HCT116 (cell line): ENCODE results near the gene NPFF. TPM values are rescaled to one million over a fixed set of nuclear protein-coding genes. Genes with fewer than 3 reads are reported as not detected.
A peak's percentile ranks its signal among the peaks of the same experiment; 100 is the strongest.

Experiments used
- ATAC-seq: fragments of 200-7000 bp; cut with Tn5 transposase; 2 replicates; pipeline ENCODE4 v1.9.1; 2020; ENCODE audit warnings: mild to moderate bottlenecking, moderate library complexity
- BruUV-seq: library from RNA; stranded (reverse); fragments of 400-500 nt; replicated peaks from 2 replicates; lab custom pipeline; 2021; lab: Mats Ljungman, UMichigan
- CTCF ChIA-PET: fragments of 300-600 bp; sonication (Branson Sonifier 250); formaldehyde crosslinking; loops from one replicate; lab custom pipeline; 2021; ENCODE audit warnings: antibody characterized with exemption; lab: Charles Lee
- POLR2A ChIA-PET: fragments of 300-600, 350-600 bp; sonication (Branson Sonifier 250); formaldehyde crosslinking; loops from one replicate; lab custom pipeline; 2021; ENCODE audit warnings: antibody characterized with exemption; lab: Charles Lee
- RAD21 ChIA-PET, 2 experiments: fragments of 300-600 bp; sonication (Branson Sonifier 250); formaldehyde crosslinking; loops; one replicate each; lab custom pipeline; 2023; ENCODE audit warnings: low total read pairs in 2 of 2; ENCODE audit not compliant: uncharacterized antibody in 2 of 2, unreplicated experiment in 2 of 2, low non-redundant PET in 1 of 2; lab: Charles Lee
- DNase-seq: peaks from one replicate; pipeline ENCODE4 v3.0.0-alpha.2; 2010; ENCODE audit warnings: low read depth, low spot score
- H2AFZ ChIP-seq: fragments of 200-600 bp; shearing (Covaris generic), sonication (generic); 2 replicates; pipeline ENCODE4 v1.6.1; 2017; ENCODE audit warnings: low read depth, mixed run types, mixed read lengths, antibody characterized with exemption, low read length; ENCODE audit not compliant: poor library complexity, severe bottlenecking
- H3K27ac ChIP-seq: 2 replicates; pipeline ENCODE4 v1.5.1; 2012; ENCODE audit warnings: low read depth, low read length
- H3K27me3 ChIP-seq: fragments of 200-600 bp; sonication (generic); 2 replicates; pipeline ENCODE4 v1.6.1; 2016; ENCODE audit warnings: mixed run types, low read length, mixed read lengths; ENCODE audit not compliant: insufficient read depth
- H3K36me3 ChIP-seq, 2 experiments: fragments of 200-500 bp in 1 of 2; fragments of 200-600 bp in 1 of 2; sonication (Bioruptor generic) in 1 of 2; sonication (generic) in 1 of 2; 2 replicates each; pipeline versions ENCODE4 v1.5.1 to v1.6.1; 2014 to 2016; ENCODE audit warnings: low read length in 2 of 2, inconsistent platforms in 1 of 2, mixed read lengths in 1 of 2, mixed run types in 1 of 2; ENCODE audit not compliant: insufficient read depth in 2 of 2, control insufficient read depth in 1 of 2
- H3K4me1 ChIP-seq, 2 experiments: fragments of 200-600 bp in 1 of 2; sonication (generic) in 1 of 2; 2 replicates each; pipeline versions ENCODE4 v1.5.1 to v1.6.1; 2012 to 2017; ENCODE audit warnings: low read length in 2 of 2, inconsistent platforms in 1 of 2, mild to moderate bottlenecking in 1 of 2, mixed read lengths in 1 of 2, mixed run types in 1 of 2, moderate library complexity in 1 of 2; ENCODE audit not compliant: insufficient read depth in 2 of 2, control insufficient read depth in 1 of 2
- H3K4me2 ChIP-seq: fragments of 200-600 bp; sonication (generic); 2 replicates; pipeline ENCODE4 v1.6.1; 2017; ENCODE audit warnings: mixed run types, low read length, mixed read lengths
- H3K4me3 ChIP-seq, 2 experiments: fragments of 200-600 bp in 1 of 2; sonication (generic) in 1 of 2; replicated peaks in 1 of 2; 2 replicates each; pipeline ENCODE4 v1.5.1; 2011 to 2016; ENCODE audit warnings: low read length in 2 of 2, control low read depth in 1 of 2, low read depth in 1 of 2, mild to moderate bottlenecking in 1 of 2, mixed read lengths in 1 of 2, mixed run types in 1 of 2
- H3K79me2 ChIP-seq: fragments of 200-600 bp; sonication (generic); 2 replicates; pipeline ENCODE4 v1.6.1; 2017; ENCODE audit warnings: mild to moderate bottlenecking, mixed run types, low read length, moderate library complexity, mixed read lengths; ENCODE audit not compliant: insufficient read depth
- H3K9ac ChIP-seq: fragments of 200-600 bp; sonication (generic); 2 replicates; pipeline ENCODE4 v1.6.1; 2016; ENCODE audit warnings: low read length, mixed read lengths
- H3K9me2 ChIP-seq: fragments of 200-600 bp; sonication (generic), shearing (Covaris generic); 2 replicates; pipeline ENCODE4 v1.6.1; 2017; ENCODE audit warnings: mixed run types, mild to moderate bottlenecking, moderate library complexity; ENCODE audit not compliant: insufficient read depth
- H3K9me3 ChIP-seq, 2 experiments: fragments of 200-500 bp in 1 of 2; fragments of 200-600 bp in 1 of 2; sonication (Bioruptor generic) in 1 of 2; sonication (generic) in 1 of 2; 2 replicates each; pipeline ENCODE4 v1.6.1; 2014 to 2017; ENCODE audit warnings: low read length in 2 of 2, mixed read lengths in 2 of 2, inconsistent platforms in 1 of 2, low read depth in 1 of 2, mild to moderate bottlenecking in 1 of 2, mixed run types in 1 of 2, moderate library complexity in 1 of 2; ENCODE audit not compliant: control insufficient read depth in 1 of 2, insufficient read depth in 1 of 2
- H4K20me1 ChIP-seq: fragments of 200-600 bp; sonication (generic), shearing (Covaris generic); 2 replicates; pipeline ENCODE4 v1.6.1; 2017; ENCODE audit warnings: mixed run types, mild to moderate bottlenecking, moderate library complexity; ENCODE audit not compliant: insufficient read depth
- CBX3 ChIP-seq: IDR thresholded peaks from 2 replicates; pipeline ENCODE4 v1.6.1; 2012; ENCODE audit warnings: low read depth
- ELF1 ChIP-seq: IDR thresholded peaks from 2 replicates; pipeline ENCODE4 v1.6.1; 2012; ENCODE audit warnings: low read depth, borderline replicate concordance
- EZH2 ChIP-seq: fragments of 200-600 bp; sonication (generic); IDR thresholded peaks from 2 replicates; pipeline ENCODE4 v1.6.1; 2017; ENCODE audit warnings: antibody characterized with exemption, mixed run types
- FOSL1 ChIP-seq: IDR thresholded peaks from 2 replicates; pipeline ENCODE4 v1.6.1; 2012; ENCODE audit warnings: low read depth
- RAD21 ChIP-seq: IDR thresholded peaks from 2 replicates; pipeline ENCODE4 v1.6.1; 2012; ENCODE audit warnings: low read depth, mild to moderate bottlenecking
- SRF ChIP-seq: IDR thresholded peaks from 2 replicates; pipeline ENCODE4 v1.6.1; 2012; ENCODE audit warnings: low read depth
- TCF7L2 ChIP-seq: IDR thresholded peaks from 2 replicates; pipeline ENCODE4 v1.7.0; 2011; ENCODE audit warnings: borderline replicate concordance, inconsistent platforms; ENCODE audit not compliant: insufficient read depth, insufficient read length; ENCODE audit errors: extremely low read depth
- ZFX ChIP-seq: fragments of 450-650 bp; IDR thresholded peaks from 2 replicates; pipeline ENCODE4 v1.6.1; 2017
- ZNF274 ChIP-seq: fragments of 200-500 bp; sonication (Bioruptor generic); IDR thresholded peaks from 2 replicates; pipeline ENCODE4 v1.6.1; 2014; ENCODE audit warnings: mild to moderate bottlenecking, low read depth, low read length, inconsistent platforms
- intact Hi-C: fragments of 100-400 bp; cut with micrococcal nuclease; formaldehyde crosslinking; loops from 2 replicates; pipeline ENCODE4 v1.10.0; 2022
- total RNA-seq: library from RNA; stranded (reverse); gene quantifications from one replicate; pipeline ENCODE4 v1.2.1, GENCODE V29; 2021; ENCODE audit not compliant: unreplicated experiment
- TF ChIP-seq, protein P1 (sequence below): IDR thresholded peaks from 2 replicates; pipeline ENCODE4 v1.6.1; 2012
- TF ChIP-seq, protein P2 (sequence below): IDR thresholded peaks from 2 replicates; pipeline ENCODE4 v1.6.1; 2011; ENCODE audit warnings: mild to moderate bottlenecking, low read length, moderate library complexity; ENCODE audit not compliant: insufficient replicate concordance; ENCODE audit errors: extremely low read depth
- TF ChIP-seq, protein P3 (sequence below): IDR thresholded peaks from 2 replicates; pipeline ENCODE4 v1.6.1; 2012; ENCODE audit warnings: low read depth
- TF ChIP-seq, protein P4 (sequence below): IDR thresholded peaks from 2 replicates; pipeline ENCODE4 v1.6.1; 2012

NPFF gene
- total RNA-seq, 1 experiment from 2014 or later = not detected

DNA sequence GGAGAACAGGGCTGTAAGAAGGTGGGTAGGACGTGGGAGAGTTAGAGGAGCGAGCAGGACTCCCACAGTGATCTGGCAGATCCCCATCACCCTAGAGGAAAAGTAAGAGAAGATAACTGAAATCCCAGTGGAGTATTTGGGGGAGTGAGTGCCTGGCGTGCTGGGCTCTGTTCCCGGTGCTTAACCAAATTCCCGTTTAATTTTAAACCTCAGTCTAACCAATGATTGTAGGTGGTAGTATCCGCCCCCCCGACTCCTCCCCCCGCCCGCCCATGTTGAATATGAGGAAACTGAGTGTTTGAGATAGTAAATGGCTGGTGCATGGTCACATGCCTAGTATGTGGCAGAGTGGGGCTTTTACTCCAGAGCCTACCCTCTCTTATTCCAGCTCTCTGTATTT is 5.0 kb downstream of the NPFF start:
- H4K20me1 ChIP-seq = no peaks in the 10 kb centered on the region
- peak overlapping the region; percentile 90 for H3K27ac ChIP-seq
- H3K4me3 ChIP-seq = peak overlapping the region; percentile 75 to 87
- H3K36me3 ChIP-seq = peaks cover 0 to 9% of the 10 kb centered on the region in 2 experiments; a peak in 3 of 4 replicates
- ChIA-PET CTCF (interaction anchor here (1.7 kb wide), 1 partner anchor 304 kb away, joined by 4 read pairs; no protein-coding TSS in a partner anchor), POLR2A (no interaction called here), RAD21 (no interaction called here)
- intact Hi-C loops = no loop called here
- no peaks in the 10 kb centered on the region for H3K9me2 ChIP-seq
- DNase-seq = no peak
- H2AFZ ChIP-seq = no peak overlapping the region
- peaks cover 16% of the 10 kb centered on the region for H3K79me2 ChIP-seq
- TF ChIP-seq CBX3 (no peak), ELF1 (no peak), FOSL1 (no peak), EZH2 (no peak), ZNF274 (no peak), TCF7L2 (no peak), ZFX (no peak), SRF (no peak), RAD21 (no peak)
- TF ChIP-seq, protein P1, sequence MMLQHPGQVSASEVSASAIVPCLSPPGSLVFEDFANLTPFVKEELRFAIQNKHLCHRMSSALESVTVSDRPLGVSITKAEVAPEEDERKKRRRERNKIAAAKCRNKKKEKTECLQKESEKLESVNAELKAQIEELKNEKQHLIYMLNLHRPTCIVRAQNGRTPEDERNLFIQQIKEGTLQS = no peak
- TF ChIP-seq, protein P2, sequence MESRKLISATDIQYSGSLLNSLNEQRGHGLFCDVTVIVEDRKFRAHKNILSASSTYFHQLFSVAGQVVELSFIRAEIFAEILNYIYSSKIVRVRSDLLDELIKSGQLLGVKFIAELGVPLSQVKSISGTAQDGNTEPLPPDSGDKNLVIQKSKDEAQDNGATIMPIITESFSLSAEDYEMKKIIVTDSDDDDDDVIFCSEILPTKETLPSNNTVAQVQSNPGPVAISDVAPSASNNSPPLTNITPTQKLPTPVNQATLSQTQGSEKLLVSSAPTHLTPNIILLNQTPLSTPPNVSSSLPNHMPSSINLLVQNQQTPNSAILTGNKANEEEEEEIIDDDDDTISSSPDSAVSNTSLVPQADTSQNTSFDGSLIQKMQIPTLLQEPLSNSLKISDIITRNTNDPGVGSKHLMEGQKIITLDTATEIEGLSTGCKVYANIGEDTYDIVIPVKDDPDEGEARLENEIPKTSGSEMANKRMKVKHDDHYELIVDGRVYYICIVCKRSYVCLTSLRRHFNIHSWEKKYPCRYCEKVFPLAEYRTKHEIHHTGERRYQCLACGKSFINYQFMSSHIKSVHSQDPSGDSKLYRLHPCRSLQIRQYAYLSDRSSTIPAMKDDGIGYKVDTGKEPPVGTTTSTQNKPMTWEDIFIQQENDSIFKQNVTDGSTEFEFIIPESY = no peak
- TF ChIP-seq, protein P3, sequence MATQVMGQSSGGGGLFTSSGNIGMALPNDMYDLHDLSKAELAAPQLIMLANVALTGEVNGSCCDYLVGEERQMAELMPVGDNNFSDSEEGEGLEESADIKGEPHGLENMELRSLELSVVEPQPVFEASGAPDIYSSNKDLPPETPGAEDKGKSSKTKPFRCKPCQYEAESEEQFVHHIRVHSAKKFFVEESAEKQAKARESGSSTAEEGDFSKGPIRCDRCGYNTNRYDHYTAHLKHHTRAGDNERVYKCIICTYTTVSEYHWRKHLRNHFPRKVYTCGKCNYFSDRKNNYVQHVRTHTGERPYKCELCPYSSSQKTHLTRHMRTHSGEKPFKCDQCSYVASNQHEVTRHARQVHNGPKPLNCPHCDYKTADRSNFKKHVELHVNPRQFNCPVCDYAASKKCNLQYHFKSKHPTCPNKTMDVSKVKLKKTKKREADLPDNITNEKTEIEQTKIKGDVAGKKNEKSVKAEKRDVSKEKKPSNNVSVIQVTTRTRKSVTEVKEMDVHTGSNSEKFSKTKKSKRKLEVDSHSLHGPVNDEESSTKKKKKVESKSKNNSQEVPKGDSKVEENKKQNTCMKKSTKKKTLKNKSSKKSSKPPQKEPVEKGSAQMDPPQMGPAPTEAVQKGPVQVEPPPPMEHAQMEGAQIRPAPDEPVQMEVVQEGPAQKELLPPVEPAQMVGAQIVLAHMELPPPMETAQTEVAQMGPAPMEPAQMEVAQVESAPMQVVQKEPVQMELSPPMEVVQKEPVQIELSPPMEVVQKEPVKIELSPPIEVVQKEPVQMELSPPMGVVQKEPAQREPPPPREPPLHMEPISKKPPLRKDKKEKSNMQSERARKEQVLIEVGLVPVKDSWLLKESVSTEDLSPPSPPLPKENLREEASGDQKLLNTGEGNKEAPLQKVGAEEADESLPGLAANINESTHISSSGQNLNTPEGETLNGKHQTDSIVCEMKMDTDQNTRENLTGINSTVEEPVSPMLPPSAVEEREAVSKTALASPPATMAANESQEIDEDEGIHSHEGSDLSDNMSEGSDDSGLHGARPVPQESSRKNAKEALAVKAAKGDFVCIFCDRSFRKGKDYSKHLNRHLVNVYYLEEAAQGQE = no peak
- TF ChIP-seq, protein P4, sequence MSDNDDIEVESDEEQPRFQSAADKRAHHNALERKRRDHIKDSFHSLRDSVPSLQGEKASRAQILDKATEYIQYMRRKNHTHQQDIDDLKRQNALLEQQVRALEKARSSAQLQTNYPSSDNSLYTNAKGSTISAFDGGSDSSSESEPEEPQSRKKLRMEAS = no peak
- no peaks in the 10 kb centered on the region for H3K27me3 ChIP-seq
- peak overlapping the region; percentile 88 for H3K9ac ChIP-seq
- no peaks in the 10 kb centered on the region for H3K9me3 ChIP-seq
- peak overlapping the region; percentile 89 for H3K4me2 ChIP-seq
- no peak for ATAC-seq
- BruUV-seq = no TSS peak
- H3K4me1 ChIP-seq = peaks cover 10 to 34% of the 10 kb centered on the region in 2 experiments
